Stimulated activated CD8-positive, alpha-beta memory T cell treated with anti-CD3 and anti-CD28 coated beads, Interleukin-12 subunit alpha, Interleukin-12 subunit beta, amount 100 ng/mL, for 1 hour (primary cell): Measurements from ENCODE around the gene ROBO2.

Source experiments
- DNase-seq: peaks from one replicate; pipeline ENCODE4 v3.0.0-alpha.2; 2020; ENCODE audit warnings: low read depth

Gene ROBO2

GRCh38 chr3:77102951-77103769 lies 63.3 kb downstream of the ROBO2 start:
- DNase-seq = no peak

- no peak for DNase-seq
Measured at GRCh38 chr3:77122652-77123051, 82.8 kb downstream of the ROBO2 start.

GRCh38 chr3:77125966-77126365 lies 86.1 kb downstream of the ROBO2 start:
- DNase-seq = no peak

GRCh38 chr3:77134769-77135168 lies 94.9 kb downstream of the ROBO2 start:
- DNase-seq = no peak

DNA sequence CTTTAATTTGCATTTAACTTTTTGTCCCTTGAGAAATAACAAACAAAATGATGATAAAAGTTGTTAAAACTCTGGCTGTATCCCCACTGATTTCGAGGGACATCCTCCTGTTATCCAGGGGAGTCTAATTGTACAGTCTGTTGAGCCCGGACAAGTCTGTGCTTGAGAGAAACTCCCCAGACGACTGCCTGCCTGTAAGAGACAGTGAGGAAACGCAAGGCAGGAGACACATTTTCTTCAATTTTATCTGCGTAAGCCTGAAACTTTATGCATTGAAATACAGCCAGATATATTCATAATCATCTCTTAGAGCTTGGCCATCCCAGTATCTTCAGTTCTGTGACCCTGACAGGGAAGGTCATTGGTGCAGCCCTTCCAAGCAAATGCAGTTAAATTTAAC lies 97.7 kb downstream of the ROBO2 start:
- no peak for DNase-seq

DNA sequence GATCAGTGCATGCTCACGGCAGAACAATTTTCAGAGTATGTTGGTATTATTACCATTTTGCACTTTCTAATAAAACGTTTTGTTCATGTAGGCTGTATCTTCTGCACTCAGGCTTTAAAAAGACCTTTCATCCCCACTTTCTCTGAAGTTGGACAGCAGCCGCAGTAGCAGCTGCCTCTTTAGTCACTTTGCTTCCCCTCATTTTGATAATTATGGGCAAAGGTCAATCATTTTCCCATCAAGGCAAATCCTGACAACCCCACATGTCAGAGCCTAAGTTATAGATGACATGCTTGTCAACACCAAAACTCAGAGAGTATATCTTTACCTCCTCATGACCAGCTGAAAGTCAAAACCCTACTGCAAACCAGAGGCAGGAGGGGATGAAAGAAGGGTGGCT lies 99.7 kb downstream of the ROBO2 start:
- DNase-seq = no peak

GRCh38 chr3:77141423-77141822 lies 101.5 kb downstream of the ROBO2 start:
- no peak for DNase-seq

DNA sequence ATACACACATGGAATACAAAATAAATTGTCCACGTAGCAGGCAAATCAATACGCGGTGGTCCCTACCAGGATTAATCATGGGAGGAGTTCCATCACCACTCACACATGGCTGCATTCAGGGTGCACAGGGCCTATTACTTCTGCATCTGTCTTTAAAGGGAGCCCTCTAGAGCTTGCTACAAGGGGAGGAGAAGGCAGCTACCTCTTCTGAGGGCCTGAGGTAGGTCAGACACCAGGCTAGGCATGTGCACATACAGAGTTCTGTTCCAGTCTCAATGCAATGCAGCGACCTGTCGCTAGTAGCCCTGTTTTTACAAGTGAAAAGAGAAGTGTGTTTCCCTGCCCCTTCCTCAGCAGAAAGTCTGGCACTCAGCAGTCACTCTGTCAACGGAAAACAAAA lies 102.7 kb downstream of the ROBO2 start:
- no peak for DNase-seq

DNA sequence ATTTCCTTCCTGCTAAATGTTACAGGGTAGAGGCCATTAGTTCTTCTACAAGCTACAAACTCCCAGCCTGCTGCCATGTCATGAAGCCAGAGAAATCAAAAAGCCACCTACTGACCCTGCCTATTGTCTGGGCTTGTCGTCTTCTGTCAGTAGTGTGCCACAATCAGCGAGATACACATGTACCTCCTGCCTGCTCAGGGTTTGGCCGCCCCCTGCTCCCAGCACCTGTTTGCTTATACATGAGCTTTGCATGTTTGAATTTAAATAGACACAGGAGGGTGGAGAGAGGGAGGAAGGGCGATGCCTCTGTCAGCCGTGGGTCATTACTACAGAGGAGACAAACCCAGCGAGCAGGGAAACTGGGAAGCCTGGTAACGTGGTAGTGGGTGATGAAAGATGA lies 106.1 kb downstream of the ROBO2 start:
- no peak for DNase-seq

- DNase-seq = no peak
Measured at GRCh38 chr3:77147836-77148578, 108.1 kb downstream of the ROBO2 start.

- no peak for DNase-seq
Measured at GRCh38 chr3:77149382-77149781, 109.5 kb downstream of the ROBO2 start.

GRCh38 chr3:77150028-77150427 lies 110.1 kb downstream of the ROBO2 start:
- DNase-seq = no peak

DNA sequence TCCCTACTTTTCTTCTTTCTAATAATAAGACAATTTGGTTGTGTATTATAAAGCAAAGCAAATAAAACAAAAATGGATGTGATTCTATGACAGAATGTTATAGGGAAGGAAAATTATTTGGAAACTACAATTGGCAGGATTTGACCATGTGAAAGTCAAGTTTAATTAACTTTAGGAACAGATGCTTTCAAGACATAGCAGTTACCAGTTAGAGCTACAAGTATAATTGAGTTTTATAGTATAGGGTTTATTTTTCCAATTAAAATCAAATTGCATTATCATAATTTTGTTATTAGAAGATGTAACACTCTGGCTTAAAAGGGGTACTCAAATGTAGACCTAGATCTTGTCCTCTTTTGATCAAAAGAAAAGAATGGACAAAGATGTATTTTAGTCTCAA lies 110.9 kb downstream of the ROBO2 start:
- DNase-seq = no peak

DNA sequence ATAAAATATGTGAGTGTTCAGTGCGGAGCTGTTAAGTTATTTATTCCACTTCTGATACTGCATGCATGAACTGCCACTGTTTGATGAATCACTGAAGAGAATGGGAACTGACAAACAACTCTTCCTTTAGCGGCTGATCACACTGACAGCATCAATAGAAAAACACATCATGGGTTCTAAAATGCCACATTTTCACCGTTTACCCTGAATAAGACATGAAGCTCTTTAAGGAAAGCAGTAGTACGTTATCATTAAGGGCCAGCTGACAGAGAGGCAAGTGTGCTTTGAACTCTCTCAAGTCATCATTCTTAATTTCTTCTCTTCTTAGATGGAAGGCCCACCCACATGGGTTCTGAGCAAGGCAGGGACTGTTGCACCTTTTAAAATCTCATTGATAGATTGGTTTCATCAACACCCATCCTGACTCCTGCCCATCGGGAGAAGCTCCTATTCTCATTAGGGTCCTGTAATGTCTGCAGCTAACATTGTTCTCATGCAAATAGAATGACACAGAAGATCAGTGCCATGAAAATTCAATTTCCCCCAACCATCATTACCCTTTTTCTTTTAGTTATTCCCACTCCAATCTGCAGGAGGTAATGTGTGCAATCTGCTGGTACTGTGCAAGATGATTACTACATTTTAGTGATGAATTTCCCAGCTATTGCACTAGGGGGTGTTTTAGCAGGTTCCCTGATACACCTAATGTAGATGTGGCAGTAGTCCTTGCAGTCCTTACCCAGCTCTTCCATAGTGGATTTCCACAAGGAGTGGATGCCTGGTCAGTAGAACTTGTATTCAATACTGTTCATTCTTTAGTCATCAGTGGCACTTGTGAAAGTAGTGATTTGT lies 119.1 kb downstream of the ROBO2 start:
- no peak for DNase-seq

DNA sequence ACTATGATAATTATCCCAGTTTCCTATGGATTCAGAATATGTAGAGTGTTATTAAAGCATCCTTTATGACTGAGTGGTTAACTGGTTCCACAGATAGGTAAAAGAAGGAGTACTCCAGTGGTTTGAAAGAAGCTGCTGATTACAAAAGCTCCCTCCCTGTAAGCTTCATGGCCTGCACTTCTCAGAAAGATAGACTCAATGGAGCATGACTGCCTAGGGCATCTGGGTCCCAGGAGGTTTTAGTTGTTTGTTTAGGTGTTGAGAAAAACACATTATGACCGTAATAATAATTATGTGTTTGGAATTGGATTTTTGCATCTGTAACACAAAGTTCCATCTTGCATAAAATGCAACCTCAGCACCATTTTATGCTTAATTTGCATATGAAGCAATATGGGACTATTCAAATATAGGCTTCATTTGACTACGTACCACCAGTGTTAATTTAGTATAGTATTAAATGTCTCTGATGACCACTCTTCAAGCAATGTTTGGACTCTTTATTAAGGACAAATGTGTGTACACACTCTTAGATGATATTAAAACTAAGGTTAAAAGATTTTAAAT lies 121.1 kb downstream of the ROBO2 start:
- DNase-seq = no peak

GRCh38 chr3:77169823-77170222 lies 129.9 kb downstream of the ROBO2 start:
- DNase-seq = no peak

GRCh38 chr3:77171026-77171425 lies 131.1 kb downstream of the ROBO2 start:
- DNase-seq = no peak

- DNase-seq = no peak
Measured at GRCh38 chr3:77179762-77180161, 139.9 kb downstream of the ROBO2 start.

DNA sequence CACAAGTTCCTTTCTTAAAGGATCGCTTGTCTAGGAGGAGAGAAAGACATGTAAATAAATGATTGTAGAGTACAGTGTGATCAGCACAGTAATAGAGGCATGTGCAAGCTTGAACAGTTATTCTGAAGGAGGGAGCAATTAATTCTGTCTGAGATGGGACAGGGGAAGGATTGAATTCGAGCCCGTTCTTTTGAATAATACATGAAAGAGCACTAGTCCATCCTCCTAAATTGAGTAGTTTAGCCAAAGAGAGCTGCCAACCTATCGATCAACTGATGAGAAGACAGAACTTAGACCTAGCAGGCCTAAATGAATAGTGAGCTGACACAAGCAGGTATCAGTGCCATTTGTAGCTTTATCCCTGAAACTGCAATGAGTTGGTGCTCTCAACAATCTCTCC lies 142.4 kb downstream of the ROBO2 start:
- no peak for DNase-seq

DNA sequence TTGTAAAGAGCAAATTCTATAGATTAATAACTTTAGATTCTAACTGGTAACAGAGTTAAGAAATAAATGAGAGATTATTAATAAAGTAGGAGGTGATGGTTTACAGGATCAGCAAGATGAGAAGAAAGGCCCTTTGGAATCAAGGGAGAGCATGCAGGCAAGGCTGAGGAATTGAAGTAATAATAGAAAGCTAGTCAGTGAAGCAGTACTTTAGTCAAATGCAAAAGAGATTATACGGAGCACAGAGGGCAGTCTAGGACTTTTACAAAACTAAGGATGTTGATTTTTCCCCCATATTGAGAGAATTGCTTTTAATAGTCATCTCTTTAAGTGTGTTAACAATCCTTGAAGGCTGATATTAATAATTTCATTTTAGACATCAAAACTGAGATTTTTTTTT lies 146.4 kb downstream of the ROBO2 start:
- no peak for DNase-seq

DNA sequence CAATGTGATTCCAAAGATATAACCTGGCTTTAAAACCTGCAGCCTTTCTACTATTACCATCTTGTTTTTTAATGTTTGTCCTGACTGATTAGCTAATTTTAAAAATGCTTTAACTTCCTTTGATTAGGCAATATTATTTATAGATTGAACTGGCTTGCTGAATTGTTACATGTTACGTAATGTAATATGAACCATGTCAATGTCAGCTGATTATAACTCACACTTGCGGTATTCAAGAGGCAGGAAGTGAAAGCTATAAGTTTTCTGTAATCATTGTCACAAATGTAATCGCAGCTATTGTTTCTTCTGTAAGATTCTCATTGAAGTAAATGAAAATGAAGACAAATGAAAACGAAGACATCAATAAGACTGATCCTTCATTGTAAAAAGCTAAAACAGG lies 146.8 kb downstream of the ROBO2 start:
- no peak for DNase-seq

DNA sequence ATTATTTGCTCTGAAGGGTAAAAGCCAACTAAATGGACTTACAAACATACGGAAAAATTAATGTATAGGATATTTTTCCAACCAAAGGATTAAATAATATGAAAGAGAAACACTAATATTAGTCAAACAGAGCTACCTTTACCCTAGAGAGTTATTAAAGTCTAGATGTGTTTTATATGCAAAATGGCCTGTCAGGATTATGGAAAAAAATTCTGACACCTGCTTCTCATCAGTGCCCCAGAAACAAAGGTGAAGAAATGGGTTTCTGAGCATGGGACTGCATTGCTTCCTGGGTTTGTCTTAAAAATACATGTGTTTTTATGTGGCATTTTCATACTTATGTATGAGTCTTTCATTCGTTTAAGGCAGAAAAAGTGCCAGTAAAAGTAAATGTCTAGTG lies 148.3 kb downstream of the ROBO2 start:
- DNase-seq = no peak
